Measurements from ENCODE around the gene CSGALNACT2.

Gene CSGALNACT2

GRCh38 chr10:43113201-43114087, 24.8 kb upstream of the CSGALNACT2 start:
- no peak for FAIRE-seq

GRCh38 chr10:43114088-43114742, 24.0 kb upstream of the CSGALNACT2 start:
- FAIRE-seq = no peak

GRCh38 chr10:43114743-43115611, 23.3 kb upstream of the CSGALNACT2 start:
- no peak for FAIRE-seq

- FAIRE-seq = no peak
Observed at GRCh38 chr10:43115881-43116595, 22.2 kb upstream of the CSGALNACT2 start.

- no peak for FAIRE-seq
Observed at GRCh38 chr10:43116596-43116995, 21.6 kb upstream of the CSGALNACT2 start.

- no peak for FAIRE-seq
Observed at GRCh38 chr10:43117031-43117776, 21.0 kb upstream of the CSGALNACT2 start.

GRCh38 chr10:43117777-43118583, 20.3 kb upstream of the CSGALNACT2 start:
- FAIRE-seq = no peak

- FAIRE-seq = no peak
Observed at GRCh38 chr10:43118631-43119415, 19.4 kb upstream of the CSGALNACT2 start.

GRCh38 chr10:43119416-43120115, 18.7 kb upstream of the CSGALNACT2 start:
- no peak for FAIRE-seq

- no peak for FAIRE-seq
Observed at GRCh38 chr10:43120116-43120928, 17.9 kb upstream of the CSGALNACT2 start.

- FAIRE-seq = no peak
Observed at GRCh38 chr10:43120929-43121314, 17.3 kb upstream of the CSGALNACT2 start.

GRCh38 chr10:43121444-43121843, 16.8 kb upstream of the CSGALNACT2 start:
- no peak for FAIRE-seq

- no peak for FAIRE-seq
Observed at GRCh38 chr10:43122096-43122495, 16.1 kb upstream of the CSGALNACT2 start.

GRCh38 chr10:43122826-43123225, 15.4 kb upstream of the CSGALNACT2 start:
- FAIRE-seq = no peak

- no peak for FAIRE-seq
Observed at GRCh38 chr10:43123361-43124093, 14.7 kb upstream of the CSGALNACT2 start.

GRCh38 chr10:43124094-43124521, 14.1 kb upstream of the CSGALNACT2 start:
- FAIRE-seq = no peak

- FAIRE-seq = no peak
Observed at GRCh38 chr10:43124574-43125273, 13.5 kb upstream of the CSGALNACT2 start.

Data from G401.6 (cell line).